Tibial nerve (tissue), 4 donors: ENCODE data around the gene KIF22. TPM values are rescaled to one million over a fixed set of nuclear protein-coding genes. Genes with fewer than 3 reads are reported as not detected.

Experiments
- DNase-seq, 2 donors: peaks; one replicate each; pipeline ENCODE4 v3.0.0-alpha.2; 2019; ENCODE audit warnings: low spot score in 2 of 2
- H3K27ac ChIP-seq, 4 donors: fragments of 200-600 bp; sonication (generic) in 3 of 4; one replicate each; pipeline ENCODE4 v1.5.1; 2017 to 2019; ENCODE audit warnings: mild to moderate bottlenecking in 1 of 4
- H3K27me3 ChIP-seq, 2 donors: fragments of 200-600 bp; sonication (generic) in 1 of 2; one replicate each; pipeline versions ENCODE4 v1.5.1 to v1.6.0; 2017 to 2019
- H3K36me3 ChIP-seq, 3 donors: fragments of 200-600 bp; sonication (generic); one replicate each; pipeline ENCODE4 v1.5.1; 2018 to 2019
- H3K4me1 ChIP-seq, 4 donors: fragments of 200-600 bp; sonication (generic) in 3 of 4; one replicate each; pipeline ENCODE4 v1.5.1; 2017 to 2019
- H3K4me3 ChIP-seq, 4 donors: fragments of 200-600 bp; sonication (generic) in 3 of 4; one replicate each; pipeline ENCODE4 v1.5.1; 2017 to 2019; ENCODE audit warnings: mild to moderate bottlenecking in 1 of 4, moderate library complexity in 1 of 4
- H3K9me3 ChIP-seq, 4 donors: fragments of 200-600 bp; sonication (generic) in 3 of 4; one replicate each; pipeline ENCODE4 v1.5.1; 2017 to 2019
- CTCF ChIP-seq, 5 experiments: fragments of 200-600 bp in 3 of 5; fragments of 450-650 bp in 2 of 5; sonication (generic) in 3 of 5; IDR thresholded peaks; one replicate each; pipeline ENCODE4 v1.5.1; 2016 to 2019; ENCODE audit warnings: antibody characterized with exemption in 5 of 5, mild to moderate bottlenecking in 3 of 5, moderate library complexity in 2 of 5
- EP300 ChIP-seq, 2 donors: sonication (generic); formaldehyde crosslinking; IDR thresholded peaks; one replicate each; pipeline ENCODE4 v1.6.1; 2017; ENCODE audit warnings: antibody characterized with exemption in 2 of 2, mild to moderate bottlenecking in 1 of 2
- POLR2A ChIP-seq, 2 donors: fragments of 450-650 bp; IDR thresholded peaks; one replicate each; pipeline ENCODE4 v1.6.1; 2017; ENCODE audit warnings: antibody characterized with exemption in 2 of 2, mild to moderate bottlenecking in 2 of 2, moderate library complexity in 2 of 2
- WGBS, 2 donors: methylation state at CpG; one replicate each; pipeline ENCODE4 v1.1.5; 2018; 5-methylcytosine and 5-hydroxymethylcytosine counted together
- total RNA-seq, 4 donors: library from RNA; depleted of rRNA; stranded (reverse); fragments of >200 nt; gene quantifications; one replicate each; pipeline ENCODE4 v1.1.0, GENCODE V29; 2016

Gene KIF22
- total RNA-seq, 4 donors from 2014 or later, result 19.9 to 42.8 (median 40.5) TPM

DNA sequence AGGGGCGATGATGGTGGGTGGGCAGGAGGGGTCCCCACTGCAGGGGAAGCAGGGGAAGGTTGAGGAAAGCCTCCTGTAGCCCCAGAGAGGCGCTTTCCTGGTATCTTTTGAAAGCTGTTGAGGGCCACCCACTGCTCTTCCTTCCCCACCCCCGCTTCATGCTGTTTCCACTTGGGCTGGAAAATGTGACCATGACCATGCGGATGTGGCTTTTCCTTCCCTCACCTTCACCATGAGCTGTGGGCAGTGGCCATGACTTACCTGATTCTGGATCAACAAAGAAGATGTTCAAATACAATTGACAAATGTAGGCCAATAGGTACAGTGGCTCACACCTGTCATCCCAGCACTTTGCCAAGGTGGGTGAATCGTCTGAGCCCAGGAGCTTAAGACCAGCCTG is 43.5 kb downstream of the KIF22 start:
- H3K36me3 ChIP-seq, result peaks cover 6 to 93% (median 27%) of the 10 kb centered on the region in 3 donors

GRCh38 chr16:29835926-29836325 is 45.4 kb downstream of the KIF22 start:
- DNase-seq, result no peak
- 82 to 85% methylated on average over 7 of the region's 7 CpGs for WGBS, 2 donors
- H3K4me1 ChIP-seq, result no peaks in the 10 kb centered on the region
- peaks cover 4 to 98% (median 30%) of the 10 kb centered on the region in 3 donors for H3K36me3 ChIP-seq
- no peak for TF ChIP-seq POLR2A (IDR thresholded peaks at IDR 0.05)
- TF ChIP-seq CTCF (IDR thresholded peaks at IDR 0.05), result no peak
- TF ChIP-seq EP300 (IDR thresholded peaks at IDR 0.05), result no peak
- H3K27ac ChIP-seq, result no peak overlapping the region
- H3K27me3 ChIP-seq, result no peaks in the 10 kb centered on the region
- H3K4me3 ChIP-seq, result no peak overlapping the region
- no peaks in the 10 kb centered on the region for H3K9me3 ChIP-seq

More for the DNA sequence above, 43.5 kb downstream of the KIF22 start:
- Histone ChIP-seq H3K4me3 (no peak overlapping the region), H3K27me3 (no peaks in the 10 kb centered on the region), H3K4me1 (peaks cover 0 to 4% (median 0%) of the 10 kb centered on the region in 4 donors), H3K27ac (no peak overlapping the region), H3K9me3 (no peaks in the 10 kb centered on the region)
- no peak for DNase-seq
- WGBS, 2 donors, result 95 to 98% methylated on average over 4 to 5 of the region's 5 CpGs
- TF ChIP-seq CTCF (IDR thresholded peaks at IDR 0.05), result no peak
- TF ChIP-seq EP300 (IDR thresholded peaks at IDR 0.05), result no peak
- TF ChIP-seq POLR2A (IDR thresholded peaks at IDR 0.05), result no peak

DNA sequence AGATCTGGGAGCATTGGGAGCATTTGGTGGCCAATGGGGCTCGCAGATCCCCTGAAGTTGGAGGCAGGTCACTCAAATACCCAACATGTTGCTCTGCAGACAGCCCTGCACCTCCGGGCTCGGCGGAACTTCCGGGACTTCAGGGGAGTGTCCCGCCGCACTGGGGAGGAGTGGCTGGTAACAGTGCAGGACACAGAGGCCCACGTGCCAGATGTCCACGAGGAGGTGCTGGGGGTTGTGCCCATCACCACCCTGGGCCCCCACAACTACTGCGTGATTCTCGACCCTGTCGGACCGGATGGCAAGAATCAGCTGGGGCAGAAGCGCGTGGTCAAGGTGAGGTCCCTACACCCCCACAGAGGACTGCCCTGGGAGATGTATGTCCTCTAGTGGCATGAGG is 46.1 kb downstream of the KIF22 start:
- H3K36me3 ChIP-seq, result peaks cover 4 to 98% (median 33%) of the 10 kb centered on the region in 3 donors
- DNase-seq, result no peak
- no peaks in the 10 kb centered on the region for H3K4me1 ChIP-seq
- WGBS, 2 donors, result 82 to 83% methylated on average over 9 to 15 of the region's 15 CpGs
- no peaks in the 10 kb centered on the region for H3K27me3 ChIP-seq
- no peak overlapping the region for H3K4me3 ChIP-seq
- no peaks in the 10 kb centered on the region for H3K9me3 ChIP-seq
- no peak for TF ChIP-seq CTCF (IDR thresholded peaks at IDR 0.05)
- no peak for TF ChIP-seq POLR2A (IDR thresholded peaks at IDR 0.05)
- no peak for TF ChIP-seq EP300 (IDR thresholded peaks at IDR 0.05)
- no peak overlapping the region for H3K27ac ChIP-seq

DNA sequence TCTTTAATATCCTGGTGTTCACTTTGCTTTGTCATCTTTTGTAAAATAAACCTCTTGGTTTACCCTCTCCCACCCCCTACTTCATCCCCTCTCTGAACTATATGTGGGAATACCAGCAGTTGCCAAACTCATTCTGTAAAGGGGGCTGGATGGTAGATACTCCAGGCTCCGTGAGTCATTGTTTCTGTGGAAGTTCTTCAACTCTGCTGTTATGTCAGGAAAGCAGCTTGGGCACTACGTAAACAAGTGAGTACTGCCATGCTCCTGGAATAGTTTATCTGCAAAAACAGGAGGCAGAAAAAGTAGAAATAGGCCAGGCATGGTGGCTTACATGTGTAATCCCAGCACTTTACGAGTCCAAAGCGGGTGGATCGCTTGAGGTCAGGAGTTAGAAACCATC is 47.3 kb downstream of the KIF22 start:
- H3K36me3 ChIP-seq, result peaks cover 6 to 98% (median 32%) of the 10 kb centered on the region in 3 donors
- 87 to 92% methylated on average over 5 of the region's 5 CpGs for WGBS, 2 donors
- no peak for TF ChIP-seq CTCF (IDR thresholded peaks at IDR 0.05)
- TF ChIP-seq POLR2A (IDR thresholded peaks at IDR 0.05), result no peak
- no peak for TF ChIP-seq EP300 (IDR thresholded peaks at IDR 0.05)

GRCh38 chr16:29839822-29840221 is 49.3 kb downstream of the KIF22 start:
- Histone ChIP-seq H3K27me3 (no peaks in the 10 kb centered on the region), H3K27ac (no peak overlapping the region), H3K4me3 (no peak overlapping the region), H3K4me1 (no peaks in the 10 kb centered on the region), H3K36me3 (peaks cover 6 to 100% (median 26%) of the 10 kb centered on the region in 3 donors), H3K9me3 (no peaks in the 10 kb centered on the region)
- TF ChIP-seq CTCF (IDR thresholded peaks at IDR 0.05) (no peak), POLR2A (IDR thresholded peaks at IDR 0.05) (no peak), EP300 (IDR thresholded peaks at IDR 0.05) (no peak)
- 70 to 83% methylated on average over 6 of the region's 6 CpGs for whole genome bisulfite sequencing, 2 donors
- DNase-seq, result no peak

More for the DNA sequence above, 47.3 kb downstream of the KIF22 start:
- H3K4me3 ChIP-seq, result no peak overlapping the region
- H3K27me3 ChIP-seq, result no peaks in the 10 kb centered on the region
- H3K4me1 ChIP-seq, result no peaks in the 10 kb centered on the region
- H3K9me3 ChIP-seq, result no peaks in the 10 kb centered on the region
- no peak overlapping the region for H3K27ac ChIP-seq
- DNase-seq, result no peak
